BE2C (cell line): ENCODE measurements around the gene KRT2.

ENCODE experiments used
- DNase-seq: peaks from one replicate; pipeline ENCODE4 v3.0.0-alpha.2; 2020
- H3K27me3 ChIP-seq: fragments of 250-450 bp; sonication (Bioruptor Pico); 2 replicates; pipeline ENCODE4 v1.5.1; 2020; ENCODE audit warnings: mild to moderate bottlenecking
- H3K36me3 ChIP-seq: fragments of 250-450 bp; sonication (Bioruptor Pico); 2 replicates; pipeline ENCODE4 v1.5.1; 2020; ENCODE audit warnings: mild to moderate bottlenecking
- H3K4me1 ChIP-seq: fragments of 250-450 bp; sonication (Bioruptor Pico); 2 replicates; pipeline ENCODE4 v1.5.1; 2020
- H3K4me3 ChIP-seq: 2 replicates; pipeline ENCODE4 v1.5.1; 2011; ENCODE audit warnings: low read depth, low read length
- H3K9me3 ChIP-seq: fragments of 250-450 bp; sonication (Bioruptor Pico); 2 replicates; pipeline ENCODE4 v1.5.1; 2020
- CTCF ChIP-seq: IDR thresholded peaks from 2 replicates; pipeline ENCODE4 v1.5.1; 2012; ENCODE audit warnings: mild to moderate bottlenecking, low read depth, low read length

Gene KRT2

GRCh38 chr12:52646613-52647012, 5.4 kb downstream of the KRT2 start:
- H3K4me1 ChIP-seq: no peaks in the 10 kb centered on the region
- H3K36me3 ChIP-seq: no peaks in the 10 kb centered on the region
- no peak for TF ChIP-seq CTCF
- no peak for DNase-seq
- no peaks in the 10 kb centered on the region for H3K9me3 ChIP-seq
- H3K27me3 ChIP-seq: peaks cover 26% of the 10 kb centered on the region
- H3K4me3 ChIP-seq: no peak overlapping the region

- peaks cover 27% of the 10 kb centered on the region for H3K27me3 ChIP-seq
- H3K4me3 ChIP-seq: no peak overlapping the region
- H3K36me3 ChIP-seq: no peaks in the 10 kb centered on the region
- H3K9me3 ChIP-seq: no peaks in the 10 kb centered on the region
- no peaks in the 10 kb centered on the region for H3K4me1 ChIP-seq
- DNase-seq: no peak
- no peak for TF ChIP-seq CTCF
These were observed 6.0 kb downstream of the KRT2 start for GRCh38 chr12:52645982-52646381.

GRCh38 chr12:52645120-52645761, 6.8 kb downstream of the KRT2 start:
- no peak overlapping the region for H3K4me3 ChIP-seq
- no peaks in the 10 kb centered on the region for H3K9me3 ChIP-seq
- no peaks in the 10 kb centered on the region for H3K4me1 ChIP-seq
- DNase-seq: no peak
- no peak for TF ChIP-seq CTCF
- no peaks in the 10 kb centered on the region for H3K36me3 ChIP-seq
- H3K27me3 ChIP-seq: peaks cover 27% of the 10 kb centered on the region

- DNase-seq: no peak
- no peaks in the 10 kb centered on the region for H3K4me1 ChIP-seq
- H3K4me3 ChIP-seq: no peak overlapping the region
- H3K36me3 ChIP-seq: no peaks in the 10 kb centered on the region
- H3K27me3 ChIP-seq: peaks cover 27% of the 10 kb centered on the region
- no peak for TF ChIP-seq CTCF
- H3K9me3 ChIP-seq: no peaks in the 10 kb centered on the region
These were observed 8.0 kb downstream of the KRT2 start for GRCh38 chr12:52644078-52644415.

- TF ChIP-seq CTCF: no peak
- no peak for DNase-seq
- Histone ChIP-seq H3K9me3 (no peaks in the 10 kb centered on the region), H3K4me3 (no peak overlapping the region), H3K27me3 (peaks cover 27% of the 10 kb centered on the region), H3K36me3 (no peaks in the 10 kb centered on the region), H3K4me1 (no peaks in the 10 kb centered on the region)
These were observed 8.6 kb downstream of the KRT2 start for GRCh38 chr12:52643233-52644077.

GRCh38 chr12:52641468-52641867, 10.5 kb downstream of the KRT2 start:
- TF ChIP-seq CTCF: no peak
- H3K9me3 ChIP-seq: no peaks in the 10 kb centered on the region
- no peak for DNase-seq
- H3K4me3 ChIP-seq: no peak overlapping the region
- peaks cover 30% of the 10 kb centered on the region for H3K27me3 ChIP-seq
- no peaks in the 10 kb centered on the region for H3K36me3 ChIP-seq
- no peaks in the 10 kb centered on the region for H3K4me1 ChIP-seq
